HepG2 (cell line): Measurements from ENCODE around the gene ARHGAP31. TPM values are rescaled to one million over a fixed set of nuclear protein-coding genes. Genes with fewer than 3 reads are reported as not detected.

Experiments
- ATAC-seq: fragments of 200-7000 bp; cut with Tn5 transposase; 3 replicates; pipeline ENCODE4 v1.9.1; 2020; ENCODE audit warnings: mild to moderate bottlenecking, moderate library complexity
- BruUV-seq: library from RNA; stranded (reverse); fragments of 400-500 nt; replicated peaks from 2 replicates; lab custom pipeline; 2021; lab: Mats Ljungman, UMichigan
- CTCF ChIA-PET: fragments of 300-600 bp; formaldehyde crosslinking; extraction: SDS; loops from one replicate; lab custom pipeline; 2021; ENCODE audit warnings: low total read pairs, inconsistent platforms, low intra/inter-chr PET ratio; lab: Yijun Ruan, JAX
- POLR2A ChIA-PET: fragments of 350-600 bp; sonication (Branson Sonifier 250); formaldehyde crosslinking; loops from one replicate; lab custom pipeline; 2020; ENCODE audit warnings: antibody characterized with exemption, inconsistent platforms; lab: Yijun Ruan, JAX
- DNase-seq: peaks from one replicate; pipeline ENCODE4 v3.0.0-alpha.2; 2015; ENCODE audit warnings: low spot score
- FAIRE-seq: peaks from 3 replicates; lab custom pipeline; 2011; peaks lifted over from hg19 to GRCh38; lab: Jason Lieb, UNC
- H2AFZ ChIP-seq: one replicate; pipeline ENCODE4 v1.6.1; 2011; ENCODE audit warnings: low read length, inconsistent platforms
- H3K27ac ChIP-seq: fragments of 300-600 bp; 3 replicates; pipeline ENCODE4 v1.8.0; 2011; ENCODE audit warnings: mixed run types, mild to moderate bottlenecking, mixed read lengths, low read length, inconsistent platforms; ENCODE audit not compliant: insufficient read depth; ENCODE audit errors: extremely low read length
- H3K27me3 ChIP-seq, 2 experiments: fragments of 200-600 bp in 1 of 2; 2 replicates in 1 of 2; 3 replicates in 1 of 2; pipeline versions ENCODE4 v1.6.0 to v1.8.0; 2011; ENCODE audit warnings: low read length in 2 of 2, mild to moderate bottlenecking in 2 of 2, moderate library complexity in 2 of 2, inconsistent platforms in 1 of 2; ENCODE audit not compliant: insufficient read depth in 2 of 2, control insufficient read depth in 1 of 2
- H3K36me3 ChIP-seq, 2 experiments: fragments of 200-600 bp in 1 of 2; replicated peaks in 1 of 2; 2 replicates in 1 of 2; 3 replicates in 1 of 2; pipeline versions ENCODE4 v1.5.1 to v1.8.0; 2011; ENCODE audit warnings: low read length in 2 of 2, inconsistent platforms in 1 of 2; ENCODE audit not compliant: insufficient read depth in 2 of 2, control insufficient read depth in 1 of 2
- H3K4me1 ChIP-seq: 2 replicates; pipeline ENCODE4 v1.5.1; 2012; ENCODE audit warnings: low read length, inconsistent platforms; ENCODE audit not compliant: insufficient read depth
- H3K4me2 ChIP-seq: 2 replicates; pipeline ENCODE4 v1.6.0; 2011; ENCODE audit warnings: low read depth, low read length, inconsistent platforms
- H3K4me3 ChIP-seq, 3 experiments: fragments of 200-600 bp in 1 of 3; sonication (generic), shearing (Covaris generic) in 1 of 3; replicated peaks in 1 of 3; 2 replicates each; pipeline ENCODE4 v1.5.1; 2011 to 2016; ENCODE audit warnings: low read length in 3 of 3, inconsistent platforms in 2 of 3, low read depth in 2 of 3, mild to moderate bottlenecking in 2 of 3, control low read depth in 1 of 3, mixed read lengths in 1 of 3; ENCODE audit not compliant: insufficient read depth in 1 of 3
- H3K79me2 ChIP-seq: one replicate; pipeline ENCODE4 v1.6.1; 2011; ENCODE audit warnings: low read length, inconsistent platforms; ENCODE audit not compliant: insufficient read depth
- H3K9ac ChIP-seq: 2 replicates; pipeline ENCODE4 v1.6.0; 2011; ENCODE audit warnings: mild to moderate bottlenecking, low read depth, low read length, inconsistent platforms; ENCODE audit not compliant: insufficient read depth
- H3K9me3 ChIP-seq: 2 replicates; pipeline ENCODE4 v1.5.1; 2012; ENCODE audit warnings: mild to moderate bottlenecking, low read length
- H4K20me1 ChIP-seq: 2 replicates; pipeline ENCODE4 v1.6.0; 2011; ENCODE audit warnings: inconsistent platforms, mild to moderate bottlenecking, low read length, moderate library complexity; ENCODE audit not compliant: insufficient read depth
- CEBPZ ChIP-seq: IDR thresholded peaks from 2 replicates; pipeline ENCODE4 v1.6.1; 2012; ENCODE audit warnings: low read length, improper control_type of control experiment
- FIP1L1 ChIP-seq: fragments of 200-400 bp; formaldehyde crosslinking; IDR thresholded peaks from 2 replicates; pipeline ENCODE4 v1.6.1; 2018; ENCODE audit warnings: low read depth, mild to moderate bottlenecking, low read length, moderate library complexity, borderline replicate concordance; ENCODE audit not compliant: insufficient read depth
- HOXA3 ChIP-seq: sonication (generic); formaldehyde crosslinking; IDR thresholded peaks from 2 replicates; pipeline ENCODE4 v1.5.0; 2020; ENCODE audit warnings: missing genetic modification reagents
- KDM1A ChIP-seq: IDR thresholded peaks from 2 replicates; pipeline ENCODE4 v1.6.1; 2016; ENCODE audit warnings: missing compliant biosample characterization
- NPAS2 ChIP-seq: sonication (generic); formaldehyde crosslinking; IDR thresholded peaks from 2 replicates; pipeline ENCODE4 v1.8.0; 2022; ENCODE audit warnings: mild to moderate bottlenecking, missing genetic modification reagents, borderline replicate concordance
- PRDM10 ChIP-seq: sonication (generic); formaldehyde crosslinking; IDR thresholded peaks from 2 replicates; pipeline ENCODE4 v1.4.0; 2020; ENCODE audit warnings: low read depth, missing genetic modification reagents
- RBM22 ChIP-seq: fragments of 200-400 bp; formaldehyde crosslinking; optimal IDR thresholded peaks from 2 replicates; pipeline ENCODE3; 2017; ENCODE audit warnings: mild to moderate bottlenecking, low read length, moderate library complexity
- SMAD9 ChIP-seq: sonication (generic); formaldehyde crosslinking; IDR thresholded peaks from 2 replicates; pipeline ENCODE4 v1.5.1; 2020; ENCODE audit warnings: mild to moderate bottlenecking, missing genetic modification reagents
- ZNF224 ChIP-seq: sonication (generic); formaldehyde crosslinking; IDR thresholded peaks from 2 replicates; pipeline ENCODE4 v1.5.0; 2020; ENCODE audit warnings: mild to moderate bottlenecking, missing genetic modification reagents
- ZNF280D ChIP-seq: sonication (generic); formaldehyde crosslinking; IDR thresholded peaks from 2 replicates; pipeline ENCODE4 v1.5.1; 2020; ENCODE audit warnings: mild to moderate bottlenecking, missing genetic modification reagents
- ZNF468 ChIP-seq: sonication (generic); formaldehyde crosslinking; IDR thresholded peaks from 2 replicates; pipeline ENCODE4 v1.8.0; 2022; ENCODE audit warnings: mild to moderate bottlenecking, moderate library complexity, missing genetic modification reagents
- ZNF567 ChIP-seq: sonication (generic); formaldehyde crosslinking; IDR thresholded peaks from 2 replicates; pipeline ENCODE4 v1.8.1; 2023; ENCODE audit warnings: mild to moderate bottlenecking, missing genetic modification reagents, borderline replicate concordance
- WGBS: methylation state at CpG from one replicate; pipeline ENCODE4 v1.1.6; 2017; ENCODE audit warnings: low lambda C conversion rate; 5-methylcytosine and 5-hydroxymethylcytosine counted together
- in situ Hi-C: cut with HindIII; loops from 2 replicates; pipeline ENCODE4 v1.10.0; 2017; ENCODE audit warnings: low pct_unique_long_range_greater_than_20kb; ENCODE audit not compliant: extremely low pct_ligation_motif_present
- intact Hi-C: fragments of 100-400 bp; cut with micrococcal nuclease; formaldehyde crosslinking; loops from one replicate; pipeline ENCODE4 v1.10.0; 2022; ENCODE audit not compliant: unreplicated experiment
- polyA plus RNA-seq, 8 experiments: library from polyadenylated mRNA; depleted of rRNA in 3 of 8; stranded (reverse) in 7 of 8; unstranded in 1 of 8; fragments of >200 nt; fragmentation: Illumina TruSeq in 4 of 8; extraction: Trizol in 4 of 8; gene quantifications; 2 replicates each; pipeline versions ENCODE4 v1.2.1 to v1.2.3, GENCODE V29; 2011 to 2016; ENCODE audit warnings: low read depth in 4 of 8, missing spikeins in 1 of 8, mixed read lengths in 1 of 8; ENCODE audit not compliant: insufficient read depth in 1 of 8
- total RNA-seq, 5 experiments: library from RNA; depleted of rRNA; stranded (reverse); fragments of >200 nt; fragmentation: Illumina TruSeq; extraction: Trizol; gene quantifications; 2 replicates each; pipeline ENCODE4 v1.2.3, GENCODE V29; 2016; ENCODE audit warnings: low read depth in 1 of 5

The ARHGAP31 gene
- total and polyA plus RNA-seq, 2 of the 13 experiments (the other 11 are each of a cell fraction or from before 2014, with no cell fraction given): not detected

DNA sequence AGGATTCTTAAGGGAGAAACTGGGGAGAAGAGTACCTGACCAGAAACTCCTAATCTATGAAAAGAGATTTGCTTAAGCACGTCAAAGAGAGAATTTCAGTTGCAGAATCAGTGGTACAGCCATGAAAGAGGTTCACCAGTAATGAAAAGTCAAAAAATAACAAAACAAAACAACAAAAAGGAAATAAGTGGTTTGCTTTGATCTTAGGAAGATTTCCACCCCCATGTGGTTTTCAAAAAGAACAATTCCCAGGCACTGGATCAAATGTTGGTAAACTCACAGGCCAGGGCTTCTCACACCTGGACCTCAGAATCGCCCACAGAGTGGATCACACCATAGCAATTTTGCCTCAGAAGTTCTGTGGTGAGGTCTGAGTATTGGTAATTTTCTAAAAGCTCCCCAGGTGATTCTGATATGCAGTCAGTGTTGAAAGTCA lies 101.8 kb downstream of the ARHGAP31 start (continued):
- TF ChIP-seq ZNF567 (no peak), RBM22 (no peak)

- intact Hi-C loops: no loop called here
- H3K36me3 ChIP-seq: no peaks in the 10 kb centered on the region
- no peak overlapping the region for H3K9ac ChIP-seq
- no peak overlapping the region for H3K27ac ChIP-seq
- FAIRE-seq (no peak), DNase-seq (no peak), ATAC-seq (no peak)
- H3K4me1 ChIP-seq: no peaks in the 10 kb centered on the region
- no peaks in the 10 kb centered on the region for H3K79me2 ChIP-seq
- WGBS: 25% methylated on average over 1 of the region's 2 CpGs
- H3K4me2 ChIP-seq: no peak overlapping the region
- no TSS peak for BruUV-seq
- CTCF ChIA-PET: no interaction called here
- H3K27me3 ChIP-seq: no peaks in the 10 kb centered on the region
- no peaks in the 10 kb centered on the region for H3K9me3 ChIP-seq
- no peak overlapping the region for H3K4me3 ChIP-seq
- H2AFZ ChIP-seq: no peak overlapping the region
- in situ Hi-C loops: no loop called here
- POLR2A ChIA-PET: no interaction called here
- H4K20me1 ChIP-seq: no peaks in the 10 kb centered on the region
- TF ChIP-seq FIP1L1 (no peak), ZNF224 (CRISPR knock-in tag) (no peak), CEBPZ (no peak), ZNF280D (CRISPR knock-in tag) (no peak), PRDM10 (no peak), ZNF468 (no peak), NPAS2 (CRISPR knock-in tag) (no peak), KDM1A (no peak), HOXA3 (CRISPR knock-in tag) (no peak), SMAD9 (CRISPR knock-in tag) (no peak)
Measured at GRCh38 chr3:119396870-119397269, 102.7 kb downstream of the ARHGAP31 start.
